Neutrophil (primary cell): ENCODE data around the gene PCK1.
A peak's percentile ranks its signal among the peaks of the same experiment; 100 is the strongest.

Experiments used
- H3K27ac ChIP-seq: fragments of 200-600 bp; sonication (generic); 2 replicates; pipeline ENCODE4 v1.5.1; 2016; ENCODE audit warnings: mild to moderate bottlenecking, moderate library complexity
- H3K27me3 ChIP-seq: fragments of 200-600 bp; sonication (generic); 2 replicates; pipeline ENCODE4 v1.6.0; 2016; ENCODE audit warnings: mild to moderate bottlenecking
- H3K36me3 ChIP-seq: fragments of 200-600 bp; sonication (generic); 2 replicates; pipeline ENCODE4 v1.5.1; 2017
- H3K4me1 ChIP-seq, 2 experiments: fragments of 200-600 bp in 1 of 2; sonication (generic) in 1 of 2; 1 replicate in 1 of 2; 2 replicates in 1 of 2; pipeline versions ENCODE4 v1.5.1 to v1.6.1; 2013 to 2016; ENCODE audit warnings: low read depth in 1 of 2, low read length in 1 of 2, mild to moderate bottlenecking in 1 of 2, moderate library complexity in 1 of 2; ENCODE audit not compliant: control insufficient read depth in 1 of 2, insufficient read depth in 1 of 2
- H3K4me3 ChIP-seq, 2 experiments: fragments of 200-600 bp in 1 of 2; sonication (generic) in 1 of 2; 1 replicate in 1 of 2; 2 replicates in 1 of 2; pipeline ENCODE4 v1.5.1; 2013 to 2016; ENCODE audit warnings: low read depth in 1 of 2, low read length in 1 of 2, mild to moderate bottlenecking in 1 of 2, moderate library complexity in 1 of 2
- H3K9me3 ChIP-seq: fragments of 200-600 bp; sonication (generic); 2 replicates; pipeline ENCODE4 v1.5.1; 2016
- TF ChIP-seq, protein P1 (sequence below): fragments of 200-600 bp; sonication (generic); IDR thresholded peaks from 2 replicates; pipeline ENCODE4 v1.5.1; 2016; ENCODE audit warnings: antibody characterized with exemption

PCK1 gene

DNA sequence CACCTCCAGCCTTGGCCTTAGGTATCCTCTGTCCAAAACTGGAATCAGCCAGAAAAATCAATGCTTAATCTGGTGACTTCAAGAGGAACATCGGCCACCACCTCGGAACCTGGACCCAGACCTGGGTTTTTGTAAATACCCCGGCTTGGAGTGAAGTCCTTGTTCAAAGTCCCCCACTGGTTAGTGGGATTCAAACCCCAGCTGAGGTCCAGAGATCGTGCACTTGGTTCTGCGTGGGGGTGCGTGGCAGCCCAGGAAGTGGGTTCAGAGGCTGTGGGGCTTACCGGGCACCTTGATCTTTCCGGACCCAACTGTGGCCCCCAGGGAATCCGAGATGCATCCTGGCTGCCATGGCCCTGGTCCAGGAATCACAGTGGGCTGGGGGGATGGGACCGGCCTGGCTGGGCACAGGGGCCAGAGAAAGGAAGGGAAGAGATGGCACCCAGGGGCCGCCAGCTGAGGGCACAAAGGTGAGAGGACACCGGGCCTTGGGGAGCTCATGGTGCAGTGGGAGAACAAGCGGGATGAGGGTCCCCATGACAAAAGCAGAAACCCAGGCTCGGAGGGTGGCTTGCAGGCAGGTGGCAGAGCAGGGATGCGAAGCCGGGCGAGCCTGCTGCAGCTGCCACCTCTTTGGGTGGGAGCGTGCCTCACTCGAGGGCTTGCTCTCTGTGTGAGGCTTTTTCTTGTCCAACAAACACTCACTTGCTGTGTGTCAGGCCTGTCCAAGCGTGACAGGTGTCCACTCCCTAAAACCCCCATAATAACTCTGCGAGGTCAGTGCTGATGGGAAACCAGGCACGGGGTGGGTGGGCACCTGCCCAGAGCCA, 31.6 kb downstream of the PCK1 start:
- H3K4me1 ChIP-seq: peaks cover 0 to 8% of the 10 kb centered on the region in 2 experiments
- TF ChIP-seq, protein P1, sequence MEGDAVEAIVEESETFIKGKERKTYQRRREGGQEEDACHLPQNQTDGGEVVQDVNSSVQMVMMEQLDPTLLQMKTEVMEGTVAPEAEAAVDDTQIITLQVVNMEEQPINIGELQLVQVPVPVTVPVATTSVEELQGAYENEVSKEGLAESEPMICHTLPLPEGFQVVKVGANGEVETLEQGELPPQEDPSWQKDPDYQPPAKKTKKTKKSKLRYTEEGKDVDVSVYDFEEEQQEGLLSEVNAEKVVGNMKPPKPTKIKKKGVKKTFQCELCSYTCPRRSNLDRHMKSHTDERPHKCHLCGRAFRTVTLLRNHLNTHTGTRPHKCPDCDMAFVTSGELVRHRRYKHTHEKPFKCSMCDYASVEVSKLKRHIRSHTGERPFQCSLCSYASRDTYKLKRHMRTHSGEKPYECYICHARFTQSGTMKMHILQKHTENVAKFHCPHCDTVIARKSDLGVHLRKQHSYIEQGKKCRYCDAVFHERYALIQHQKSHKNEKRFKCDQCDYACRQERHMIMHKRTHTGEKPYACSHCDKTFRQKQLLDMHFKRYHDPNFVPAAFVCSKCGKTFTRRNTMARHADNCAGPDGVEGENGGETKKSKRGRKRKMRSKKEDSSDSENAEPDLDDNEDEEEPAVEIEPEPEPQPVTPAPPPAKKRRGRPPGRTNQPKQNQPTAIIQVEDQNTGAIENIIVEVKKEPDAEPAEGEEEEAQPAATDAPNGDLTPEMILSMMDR: no peak
- no peaks in the 10 kb centered on the region for H3K36me3 ChIP-seq

DNA sequence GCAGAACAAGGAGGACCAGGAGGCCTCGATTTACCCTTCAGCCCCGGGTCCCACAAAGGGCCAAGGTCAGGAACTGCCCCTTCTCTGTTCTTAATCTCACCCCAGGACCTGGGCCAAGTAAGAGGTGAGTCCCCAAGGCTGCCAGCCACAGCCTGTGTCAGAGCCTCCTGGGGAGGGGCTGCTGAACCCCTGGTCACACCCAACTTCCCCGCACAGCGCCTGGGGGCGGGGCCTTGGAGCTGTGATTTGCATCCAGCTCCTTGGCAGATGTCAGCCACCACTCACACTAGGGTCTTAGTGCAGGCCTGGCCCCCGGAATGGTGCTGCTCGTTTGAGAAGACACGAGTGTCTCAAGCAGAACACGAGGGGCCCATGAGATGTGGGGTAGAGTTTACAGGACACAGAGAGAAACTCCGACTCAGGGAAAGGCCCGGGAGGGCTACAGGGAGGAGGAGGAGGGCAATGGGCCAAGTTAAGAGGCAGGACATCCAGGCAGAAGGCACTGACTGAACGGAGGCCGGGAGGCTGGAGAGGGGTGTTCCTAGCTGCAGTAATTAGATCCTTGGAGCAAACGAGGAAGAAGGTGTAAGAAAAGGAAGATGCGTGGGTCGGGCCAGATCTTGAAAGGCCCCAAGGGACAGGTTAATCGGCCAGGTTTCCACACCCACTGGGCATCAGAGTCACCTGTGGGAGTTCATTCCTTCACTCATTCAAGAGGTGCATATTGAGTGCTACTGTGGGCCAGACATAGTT, 32.4 kb downstream of the PCK1 start:
- TF ChIP-seq, protein P1: no peak
- H3K27ac ChIP-seq: no peak overlapping the region

More for the DNA sequence above, 31.6 kb downstream of the PCK1 start:
- peaks cover 74% of the 10 kb centered on the region for H3K27me3 ChIP-seq
- H3K27ac ChIP-seq: no peak overlapping the region
- no peak overlapping the region for H3K4me3 ChIP-seq
- no peaks in the 10 kb centered on the region for H3K9me3 ChIP-seq

DNA sequence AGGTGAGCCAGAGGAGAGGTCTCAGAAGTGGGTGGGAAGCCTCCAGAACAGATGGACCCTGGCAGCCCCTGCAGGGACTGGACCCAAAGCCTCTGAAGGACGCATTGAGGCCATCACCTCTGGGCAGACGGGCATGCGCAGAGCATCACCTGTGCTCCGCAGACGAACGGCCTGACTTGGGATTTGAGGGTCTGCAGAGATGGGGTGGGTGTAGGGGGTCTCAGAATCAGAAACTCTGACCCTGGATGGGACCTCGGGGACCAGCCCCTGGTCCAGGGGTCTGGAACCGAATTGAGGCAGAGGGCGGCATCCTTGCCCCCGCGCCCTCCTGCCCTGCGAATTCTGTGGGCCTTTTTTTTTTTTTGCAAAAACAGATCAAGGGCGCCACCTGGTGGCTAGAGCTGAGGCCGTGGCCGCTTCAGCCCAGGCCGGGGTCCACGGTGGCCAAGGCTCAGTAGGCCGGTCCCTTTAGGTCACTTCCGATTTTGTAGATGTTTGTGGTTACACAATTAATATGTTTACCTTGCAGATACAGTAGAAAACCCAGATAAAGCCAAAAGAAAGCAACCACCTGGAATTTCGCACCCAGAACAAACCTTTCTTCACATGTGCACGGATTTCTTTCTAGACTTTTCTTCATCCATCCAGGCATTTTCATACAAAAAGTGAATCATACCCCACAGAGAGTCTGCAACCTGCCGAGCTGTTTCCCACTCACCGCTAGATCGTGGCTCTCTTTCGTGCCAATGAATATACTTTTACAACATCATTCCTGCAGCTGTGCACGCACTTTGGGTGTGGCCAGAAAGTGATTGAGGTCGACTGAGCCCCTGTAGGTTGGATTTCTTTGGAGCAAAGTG, 33.4 kb downstream of the PCK1 start:
- no peaks in the 10 kb centered on the region for H3K36me3 ChIP-seq
- H3K9me3 ChIP-seq: no peaks in the 10 kb centered on the region
- no peak overlapping the region for H3K27ac ChIP-seq
- H3K4me3 ChIP-seq: no peak overlapping the region
- peaks cover 72% of the 10 kb centered on the region for H3K27me3 ChIP-seq
- TF ChIP-seq, protein P1: peak; percentile 72
- H3K4me1 ChIP-seq: peaks cover 0 to 8% of the 10 kb centered on the region in 2 experiments

More for the DNA sequence above, 32.4 kb downstream of the PCK1 start:
- H3K9me3 ChIP-seq: no peaks in the 10 kb centered on the region
- peaks cover 74% of the 10 kb centered on the region for H3K27me3 ChIP-seq
- H3K36me3 ChIP-seq: no peaks in the 10 kb centered on the region
- peaks cover 0 to 8% of the 10 kb centered on the region in 2 experiments for H3K4me1 ChIP-seq
- H3K4me3 ChIP-seq: no peak overlapping the region

DNA sequence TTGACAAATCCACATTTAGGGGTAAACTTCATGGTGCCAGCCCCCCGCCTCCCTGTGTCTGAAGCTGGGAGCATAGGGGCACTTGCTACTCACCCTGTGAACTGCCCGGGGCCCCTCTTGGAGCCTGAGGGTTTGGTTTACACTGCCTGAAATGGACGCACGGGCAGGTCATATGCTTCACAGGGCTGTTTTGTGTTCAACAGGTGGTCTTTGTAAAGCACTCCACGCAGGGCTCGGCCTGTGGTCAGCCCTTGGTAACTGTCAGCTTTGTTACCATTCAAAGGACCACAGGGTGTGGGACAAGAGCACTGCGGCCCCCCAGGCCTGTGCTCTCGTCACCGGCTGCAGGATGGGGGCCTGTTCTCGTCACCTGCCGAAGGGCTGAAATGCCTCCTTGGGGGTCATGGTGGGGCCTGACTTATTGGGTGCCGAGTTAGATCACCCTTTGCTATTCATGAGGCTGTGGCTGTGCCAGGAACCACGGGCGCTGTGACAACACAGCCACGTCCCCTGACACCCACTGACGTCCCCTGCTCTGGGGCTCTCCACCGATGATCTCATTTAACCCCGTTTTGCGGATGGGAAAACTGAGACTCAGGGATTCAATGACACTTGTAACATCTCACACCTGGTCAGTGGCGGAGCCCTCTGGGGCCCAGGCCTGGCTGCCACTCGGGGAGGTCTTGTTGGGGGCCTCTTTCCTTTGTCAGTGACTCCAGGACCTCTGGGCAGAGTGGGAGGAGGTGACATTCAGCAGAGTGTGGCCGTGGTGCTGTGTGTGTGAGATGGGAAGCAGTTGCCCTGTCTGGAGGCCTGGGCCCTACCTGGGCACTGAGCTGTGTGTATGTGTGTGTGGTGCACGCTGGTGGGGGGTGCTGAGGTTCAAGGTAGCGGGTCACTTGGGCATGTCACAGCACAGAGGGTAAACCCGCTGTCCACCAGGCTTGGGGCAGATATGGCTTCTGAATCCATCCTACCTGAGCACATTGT, 34.4 kb downstream of the PCK1 start:
- peaks cover 69% of the 10 kb centered on the region for H3K27me3 ChIP-seq
- H3K9me3 ChIP-seq: no peaks in the 10 kb centered on the region
- peaks cover 0 to 8% of the 10 kb centered on the region in 2 experiments for H3K4me1 ChIP-seq
- H3K27ac ChIP-seq: no peak overlapping the region
- H3K36me3 ChIP-seq: no peaks in the 10 kb centered on the region
- no peak overlapping the region for H3K4me3 ChIP-seq
- TF ChIP-seq, protein P1: no peak
